Tibial nerve (tissue), 4 donors: ENCODE measurements around the gene PKNOX1. TPM values are rescaled to one million over a fixed set of nuclear protein-coding genes. Genes with fewer than 3 reads are reported as not detected.

Source experiments
- DNase-seq, 2 donors: peaks; one replicate each; pipeline ENCODE4 v3.0.0-alpha.2; 2019; ENCODE audit warnings: low spot score in 2 of 2
- H3K27ac ChIP-seq, 4 donors: fragments of 200-600 bp; sonication (generic) in 3 of 4; one replicate each; pipeline ENCODE4 v1.5.1; 2017 to 2019; ENCODE audit warnings: mild to moderate bottlenecking in 1 of 4
- H3K27me3 ChIP-seq, 2 donors: fragments of 200-600 bp; sonication (generic) in 1 of 2; one replicate each; pipeline versions ENCODE4 v1.5.1 to v1.6.0; 2017 to 2019
- H3K36me3 ChIP-seq, 3 donors: fragments of 200-600 bp; sonication (generic); one replicate each; pipeline ENCODE4 v1.5.1; 2018 to 2019
- H3K4me1 ChIP-seq, 4 donors: fragments of 200-600 bp; sonication (generic) in 3 of 4; one replicate each; pipeline ENCODE4 v1.5.1; 2017 to 2019
- H3K4me3 ChIP-seq, 4 donors: fragments of 200-600 bp; sonication (generic) in 3 of 4; one replicate each; pipeline ENCODE4 v1.5.1; 2017 to 2019; ENCODE audit warnings: mild to moderate bottlenecking in 1 of 4, moderate library complexity in 1 of 4
- H3K9me3 ChIP-seq, 4 donors: fragments of 200-600 bp; sonication (generic) in 3 of 4; one replicate each; pipeline ENCODE4 v1.5.1; 2017 to 2019
- EP300 ChIP-seq, 2 donors: sonication (generic); formaldehyde crosslinking; IDR thresholded peaks; one replicate each; pipeline ENCODE4 v1.6.1; 2017; ENCODE audit warnings: antibody characterized with exemption in 2 of 2, mild to moderate bottlenecking in 1 of 2
- POLR2A ChIP-seq, 2 donors: fragments of 450-650 bp; IDR thresholded peaks; one replicate each; pipeline ENCODE4 v1.6.1; 2017; ENCODE audit warnings: antibody characterized with exemption in 2 of 2, mild to moderate bottlenecking in 2 of 2, moderate library complexity in 2 of 2
- WGBS, 2 donors: methylation state at CpG; one replicate each; pipeline ENCODE4 v1.1.5; 2018; 5-methylcytosine and 5-hydroxymethylcytosine counted together
- total RNA-seq, 4 donors: library from RNA; depleted of rRNA; stranded (reverse); fragments of >200 nt; gene quantifications; one replicate each; pipeline ENCODE4 v1.1.0, GENCODE V29; 2016
- TF ChIP-seq, protein P1 (sequence below), 5 experiments: fragments of 200-600 bp in 3 of 5; fragments of 450-650 bp in 2 of 5; sonication (generic) in 3 of 5; IDR thresholded peaks; one replicate each; pipeline ENCODE4 v1.5.1; 2016 to 2019; ENCODE audit warnings: antibody characterized with exemption in 5 of 5, mild to moderate bottlenecking in 3 of 5, moderate library complexity in 2 of 5

PKNOX1 gene
- total RNA-seq, 4 donors from 2014 or later = 9.0 to 23.7 (median 12.3) TPM

DNA sequence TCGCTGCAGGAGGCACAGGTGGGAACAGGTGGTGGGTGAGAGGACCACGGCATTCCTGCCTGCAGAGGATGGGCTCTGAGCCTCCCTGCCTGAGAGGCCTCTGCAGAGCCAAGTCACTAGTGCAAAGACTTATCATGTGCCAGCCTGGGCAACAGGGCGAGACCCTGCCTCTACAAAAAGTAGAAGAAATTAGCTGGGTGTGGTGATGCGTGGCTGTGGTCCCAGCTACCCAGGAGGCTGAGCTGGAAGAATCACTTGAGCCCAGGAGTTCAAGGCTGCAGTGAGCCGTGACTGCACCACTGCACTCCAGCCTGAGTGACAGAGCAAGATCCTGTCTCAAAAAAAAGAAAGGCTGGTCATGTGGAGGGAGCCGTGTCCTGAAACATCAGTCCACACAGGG, 46.4 kb downstream of the PKNOX1 start:
- no peaks in the 10 kb centered on the region for H3K9me3 ChIP-seq
- 86 to 90% methylated on average over 6 of the region's 6 CpGs for WGBS, 2 donors
- H3K27ac ChIP-seq = no peak overlapping the region
- no peaks in the 10 kb centered on the region for H3K27me3 ChIP-seq
- no peak overlapping the region for H3K4me3 ChIP-seq
- DNase-seq = no peak
- H3K36me3 ChIP-seq = peaks cover 0 to 84% (median 0%) of the 10 kb centered on the region in 3 donors
- H3K4me1 ChIP-seq = peaks cover 0 to 2% (median 0%) of the 10 kb centered on the region in 4 donors
- no peak for TF ChIP-seq EP300 (IDR thresholded peaks at IDR 0.05)

DNA sequence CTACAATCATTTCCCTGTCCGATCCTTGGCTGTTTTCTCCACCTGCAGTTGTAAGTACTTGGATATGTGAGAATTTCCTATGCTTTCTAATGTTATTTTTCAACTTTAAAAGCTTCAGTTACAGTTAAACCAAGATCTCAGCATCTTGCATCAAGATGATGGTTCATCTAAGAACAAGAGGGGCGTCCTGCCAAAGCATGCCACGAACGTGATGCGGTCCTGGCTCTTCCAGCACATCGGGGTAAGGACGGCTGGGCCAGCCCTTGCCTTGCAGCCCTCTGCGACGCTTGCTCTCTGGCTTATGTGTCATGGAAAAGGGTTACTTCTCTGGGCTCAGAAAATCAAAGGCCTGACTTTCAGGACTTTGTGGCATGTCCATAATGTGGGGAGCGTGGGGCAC, 46.8 kb downstream of the PKNOX1 start:
- no peak for DNase-seq
- TF ChIP-seq POLR2A (IDR thresholded peaks at IDR 0.05) (no peak), EP300 (IDR thresholded peaks at IDR 0.05) (no peak)
- TF ChIP-seq, protein P1, sequence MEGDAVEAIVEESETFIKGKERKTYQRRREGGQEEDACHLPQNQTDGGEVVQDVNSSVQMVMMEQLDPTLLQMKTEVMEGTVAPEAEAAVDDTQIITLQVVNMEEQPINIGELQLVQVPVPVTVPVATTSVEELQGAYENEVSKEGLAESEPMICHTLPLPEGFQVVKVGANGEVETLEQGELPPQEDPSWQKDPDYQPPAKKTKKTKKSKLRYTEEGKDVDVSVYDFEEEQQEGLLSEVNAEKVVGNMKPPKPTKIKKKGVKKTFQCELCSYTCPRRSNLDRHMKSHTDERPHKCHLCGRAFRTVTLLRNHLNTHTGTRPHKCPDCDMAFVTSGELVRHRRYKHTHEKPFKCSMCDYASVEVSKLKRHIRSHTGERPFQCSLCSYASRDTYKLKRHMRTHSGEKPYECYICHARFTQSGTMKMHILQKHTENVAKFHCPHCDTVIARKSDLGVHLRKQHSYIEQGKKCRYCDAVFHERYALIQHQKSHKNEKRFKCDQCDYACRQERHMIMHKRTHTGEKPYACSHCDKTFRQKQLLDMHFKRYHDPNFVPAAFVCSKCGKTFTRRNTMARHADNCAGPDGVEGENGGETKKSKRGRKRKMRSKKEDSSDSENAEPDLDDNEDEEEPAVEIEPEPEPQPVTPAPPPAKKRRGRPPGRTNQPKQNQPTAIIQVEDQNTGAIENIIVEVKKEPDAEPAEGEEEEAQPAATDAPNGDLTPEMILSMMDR (IDR thresholded peaks at IDR 0.05) = no peak
- peaks cover 0 to 82% (median 0%) of the 10 kb centered on the region in 3 donors for H3K36me3 ChIP-seq
- no peaks in the 10 kb centered on the region for H3K9me3 ChIP-seq
- WGBS, 2 donors = 91% methylated on average over 10 of the region's 10 CpGs
- no peak overlapping the region for H3K27ac ChIP-seq
- H3K27me3 ChIP-seq = no peaks in the 10 kb centered on the region
- no peak overlapping the region for H3K4me3 ChIP-seq
- H3K4me1 ChIP-seq = peaks cover 0 to 3% (median 0%) of the 10 kb centered on the region in 4 donors

DNA sequence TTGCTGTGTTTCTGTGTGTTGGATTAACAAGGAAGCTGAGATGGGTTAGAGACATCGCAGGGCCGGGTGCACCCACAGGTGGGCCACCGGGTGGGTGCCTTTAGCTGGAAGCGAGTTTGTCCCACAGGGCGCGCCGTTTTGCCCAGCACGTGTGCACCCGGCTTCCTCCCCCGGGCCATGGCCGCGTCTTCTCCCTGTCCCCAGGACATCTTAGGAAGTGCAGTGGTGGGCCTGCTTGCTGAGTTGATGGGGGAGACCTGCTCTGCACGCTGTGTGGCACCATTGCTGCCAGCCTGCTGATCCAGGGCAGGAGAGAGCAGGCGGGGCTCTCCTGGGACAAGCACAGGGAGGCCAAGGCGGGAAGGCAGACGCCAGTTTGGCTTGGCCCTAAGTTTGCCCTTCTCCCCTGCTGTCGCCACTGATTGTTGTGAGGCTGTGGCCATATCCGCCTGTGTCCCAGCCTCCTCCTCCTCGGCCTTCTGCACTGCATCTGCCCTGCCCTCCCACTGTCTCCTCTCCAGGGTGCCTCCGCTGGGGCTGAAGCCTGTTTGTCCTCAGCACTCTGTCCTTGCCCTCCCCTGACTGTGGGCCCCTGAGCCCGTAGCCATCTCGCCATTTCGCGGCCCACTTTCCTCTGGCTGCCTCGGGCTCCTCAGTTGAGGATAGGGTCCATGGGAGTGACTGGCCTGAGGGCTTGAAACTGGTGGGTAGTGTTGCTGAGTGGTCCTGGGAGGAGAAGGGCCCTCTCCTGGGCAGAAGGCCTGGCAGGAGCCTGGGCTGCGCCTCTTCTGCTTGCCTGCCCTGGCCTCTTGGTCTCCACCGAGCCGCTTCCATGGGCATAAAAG, 47.6 kb downstream of the PKNOX1 start:
- Histone ChIP-seq H3K27me3 (no peaks in the 10 kb centered on the region), H3K36me3 (peaks cover 0 to 74% (median 0%) of the 10 kb centered on the region in 3 donors), H3K4me1 (peaks cover 0 to 3% (median 0%) of the 10 kb centered on the region in 4 donors), H3K9me3 (no peaks in the 10 kb centered on the region), H3K27ac (no peak overlapping the region), H3K4me3 (no peak overlapping the region)
- 91 to 94% methylated on average over 27 to 28 of the region's 28 CpGs for WGBS, 2 donors
- no peak for DNase-seq
- TF ChIP-seq EP300 (IDR thresholded peaks at IDR 0.05) (no peak), POLR2A (IDR thresholded peaks at IDR 0.05) (no peak)
- TF ChIP-seq, protein P1 (IDR thresholded peaks at IDR 0.05) = no peak

DNA sequence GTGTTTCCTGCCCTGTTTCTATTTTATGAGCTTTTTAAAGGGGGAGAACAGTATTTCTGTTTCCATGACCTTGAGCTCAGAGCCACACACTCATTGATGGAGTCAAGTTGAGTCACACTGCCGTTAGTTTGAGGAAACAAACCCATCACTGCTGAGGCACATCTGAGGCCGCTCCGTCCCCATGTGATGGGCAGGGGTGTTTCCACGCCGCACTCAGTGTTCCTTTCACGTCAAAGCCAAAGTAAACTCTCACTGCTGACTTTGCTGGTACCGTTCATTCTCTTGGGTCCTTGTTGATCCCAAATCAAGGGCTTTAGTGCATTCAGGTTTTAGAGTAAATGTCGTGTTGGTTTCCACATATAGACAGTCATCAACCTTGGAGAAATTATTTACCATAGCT, 48.8 kb downstream of the PKNOX1 start:
- H3K27ac ChIP-seq = no peak overlapping the region
- no peaks in the 10 kb centered on the region for H3K27me3 ChIP-seq
- H3K4me1 ChIP-seq = peaks cover 0 to 10% (median 0%) of the 10 kb centered on the region in 4 donors
- DNase-seq = no peak
- TF ChIP-seq POLR2A (IDR thresholded peaks at IDR 0.05) (no peak), EP300 (IDR thresholded peaks at IDR 0.05) (no peak)
- TF ChIP-seq, protein P1 (IDR thresholded peaks at IDR 0.05) = no peak
- H3K36me3 ChIP-seq = peaks cover 0 to 71% (median 0%) of the 10 kb centered on the region in 3 donors
- no peak overlapping the region for H3K4me3 ChIP-seq
- no peaks in the 10 kb centered on the region for H3K9me3 ChIP-seq
- 87 to 90% methylated on average over 8 of the region's 8 CpGs for WGBS, 2 donors

DNA sequence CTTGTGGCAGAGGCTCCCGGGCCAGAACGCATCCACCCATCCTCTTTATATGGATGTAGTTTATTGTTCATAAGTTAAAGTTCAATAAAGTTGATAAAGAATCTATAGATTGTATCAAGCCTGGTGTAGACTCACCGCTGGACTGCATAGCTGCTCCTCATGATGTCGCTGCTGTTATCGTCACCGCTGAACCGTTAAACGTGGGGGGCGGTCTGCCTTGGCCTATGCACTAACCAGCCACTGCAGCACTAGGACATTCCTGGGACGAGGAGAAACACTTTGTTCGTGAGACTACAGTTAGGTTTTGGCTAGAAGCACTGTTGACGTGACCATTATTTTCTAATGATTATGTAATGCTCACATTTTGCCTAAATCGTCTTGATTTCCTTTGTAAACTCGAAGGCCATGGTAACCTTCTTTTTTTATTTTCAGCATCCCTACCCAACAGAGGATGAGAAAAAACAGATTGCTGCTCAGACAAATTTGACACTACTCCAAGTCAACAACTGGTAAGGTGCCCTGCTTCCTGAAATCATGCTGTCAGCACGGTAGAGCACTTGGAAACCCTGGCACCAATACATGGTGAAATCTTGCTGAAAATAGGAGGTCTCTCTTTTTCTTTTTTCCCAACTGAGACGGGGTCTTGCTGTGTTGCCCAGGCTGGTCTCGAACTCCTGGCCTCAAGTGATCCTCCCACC, 50.2 kb downstream of the PKNOX1 start:
- no peak for DNase-seq
- H3K27me3 ChIP-seq = no peaks in the 10 kb centered on the region
- H3K27ac ChIP-seq = peak overlapping the region in 1 of 4 donors; percentile 35
- no peak overlapping the region for H3K4me3 ChIP-seq
- H3K9me3 ChIP-seq = no peaks in the 10 kb centered on the region
- H3K36me3 ChIP-seq = peaks cover 0 to 78% (median 0%) of the 10 kb centered on the region in 3 donors
- 91 to 92% methylated on average over 17 of the region's 17 CpGs for WGBS, 2 donors
- peaks cover 0 to 10% (median 0%) of the 10 kb centered on the region in 4 donors for H3K4me1 ChIP-seq
- TF ChIP-seq, protein P1 (IDR thresholded peaks at IDR 0.05) = no peak
- TF ChIP-seq POLR2A (IDR thresholded peaks at IDR 0.05) = no peak
- TF ChIP-seq EP300 (IDR thresholded peaks at IDR 0.05) = no peak
